SIG-M5 treated with dmso at 0.1 percent for 504 hours (cell line): ENCODE measurements around the gene DMRT2.

Experiments used
- DNase-seq: peaks from one replicate; lab custom pipeline; 2025; ENCODE audit not compliant: unreplicated experiment; lab: John Stamatoyannopoulos, UW

Gene DMRT2

GRCh38 chr9:1046639-1047572 lies 3.3 kb upstream of the DMRT2 start:
- no peak for DNase-seq

GRCh38 chr9:1047591-1048230 lies 2.4 kb upstream of the DMRT2 start:
- no peak for DNase-seq

GRCh38 chr9:1048231-1048619 lies 1.9 kb upstream of the DMRT2 start:
- DNase-seq: no peak

GRCh38 chr9:1048811-1049210 lies 1.3 kb upstream of the DMRT2 start:
- DNase-seq: no peak

- DNase-seq: peak; percentile 9
Observed at GRCh38 chr9:1049641-1050040, 516 bp upstream of the DMRT2 start.

- no peak for DNase-seq
Observed at GRCh38 chr9:1051210-1051583, 1.0 kb downstream of the DMRT2 start.

- DNase-seq: no peak
Observed at GRCh38 chr9:1051584-1052275, 1.6 kb downstream of the DMRT2 start.

- DNase-seq: no peak
Observed at GRCh38 chr9:1052365-1053281, 2.5 kb downstream of the DMRT2 start.

- DNase-seq: no peak
Observed at GRCh38 chr9:1053282-1053621, 3.1 kb downstream of the DMRT2 start.

- DNase-seq: no peak
Observed at GRCh38 chr9:1053986-1054425, 3.8 kb downstream of the DMRT2 start.

- DNase-seq: no peak
Observed at GRCh38 chr9:1055166-1055565, 5.0 kb downstream of the DMRT2 start.

- DNase-seq: no peak
Observed at GRCh38 chr9:1057910-1058309, 7.8 kb downstream of the DMRT2 start.

- no peak for DNase-seq
Observed at GRCh38 chr9:1058826-1059487, 8.8 kb downstream of the DMRT2 start.

GRCh38 chr9:1065130-1065529 lies 15.0 kb downstream of the DMRT2 start:
- no peak for DNase-seq

GRCh38 chr9:1070692-1071091 lies 20.5 kb downstream of the DMRT2 start:
- no peak for DNase-seq

GRCh38 chr9:1071730-1072129 lies 21.6 kb downstream of the DMRT2 start:
- no peak for DNase-seq

GRCh38 chr9:1073497-1073896 lies 23.3 kb downstream of the DMRT2 start:
- no peak for DNase-seq

- DNase-seq: no peak
Observed at GRCh38 chr9:1077616-1078015, 27.5 kb downstream of the DMRT2 start.

GRCh38 chr9:1083325-1083913 lies 33.3 kb downstream of the DMRT2 start:
- peak; percentile 10 for DNase-seq

- no peak for DNase-seq
Observed at GRCh38 chr9:1085086-1085485, 34.9 kb downstream of the DMRT2 start.
